Activated CD8-positive, alpha-beta T cell treated with anti-CD3 and anti-CD28 coated beads for 36 hours (primary cell): ENCODE results near the gene MUTYH. TPM values are rescaled to one million over a fixed set of nuclear protein-coding genes. Genes with fewer than 3 reads are reported as not detected.

Source experiments
- ATAC-seq: fragments of 200-7000 bp; cut with Tn5 transposase; one replicate; pipeline ENCODE4 v1.10.0; 2021; ENCODE audit warnings: mild to moderate bottlenecking, moderate library complexity
- CTCF ChIA-PET: fragments of 350-600 bp; sonication (Branson Sonifier 250); formaldehyde crosslinking; loops from one replicate; lab custom pipeline; 2021; ENCODE audit warnings: antibody characterized with exemption; lab: Charles Lee
- POLR2A ChIA-PET: fragments of 350-600 bp; sonication (Branson Sonifier 250); formaldehyde crosslinking; loops from one replicate; lab custom pipeline; 2021; ENCODE audit warnings: antibody characterized with exemption; lab: Charles Lee
- DNase-seq: peaks from one replicate; pipeline ENCODE4 v3.0.0-alpha.2; 2020
- H3K27ac Mint-ChIP-seq: one replicate; pipeline ENCODE4 v1.8.0; 2021; ENCODE audit warnings: mild to moderate bottlenecking, mixed read lengths
- H3K27me3 Mint-ChIP-seq: one replicate; pipeline ENCODE4 v1.8.0; 2021; ENCODE audit warnings: mixed read lengths
- H3K36me3 Mint-ChIP-seq: one replicate; pipeline ENCODE4 v1.8.0; 2021; ENCODE audit warnings: low read depth, mixed read lengths
- H3K4me1 Mint-ChIP-seq: one replicate; pipeline ENCODE4 v1.8.0; 2021; ENCODE audit warnings: low read depth, mixed read lengths
- H3K4me3 Mint-ChIP-seq: one replicate; pipeline ENCODE4 v1.8.0; 2021; ENCODE audit warnings: mild to moderate bottlenecking, moderate library complexity, mixed read lengths
- H3K9me3 Mint-ChIP-seq: one replicate; pipeline ENCODE4 v1.8.0; 2021; ENCODE audit warnings: mixed read lengths
- intact Hi-C: fragments of 100-400 bp; cut with micrococcal nuclease; formaldehyde crosslinking; loops from one replicate; pipeline ENCODE4 v1.10.0; 2022
- total RNA-seq, 2 experiments: library from RNA; stranded (reverse); gene quantifications; one replicate each; pipeline ENCODE4 v1.2.3, GENCODE V29; 2021
- TF ChIP-seq, protein P1 (sequence below): fragments of 200-600 bp; IDR thresholded peaks from one replicate; pipeline ENCODE4 v1.8.0; 2022; ENCODE audit warnings: antibody characterized with exemption, mild to moderate bottlenecking

The MUTYH gene
- total RNA-seq, 2 experiments from 2014 or later: 51.4 to 54.5 TPM

- TF ChIP-seq, protein P1, sequence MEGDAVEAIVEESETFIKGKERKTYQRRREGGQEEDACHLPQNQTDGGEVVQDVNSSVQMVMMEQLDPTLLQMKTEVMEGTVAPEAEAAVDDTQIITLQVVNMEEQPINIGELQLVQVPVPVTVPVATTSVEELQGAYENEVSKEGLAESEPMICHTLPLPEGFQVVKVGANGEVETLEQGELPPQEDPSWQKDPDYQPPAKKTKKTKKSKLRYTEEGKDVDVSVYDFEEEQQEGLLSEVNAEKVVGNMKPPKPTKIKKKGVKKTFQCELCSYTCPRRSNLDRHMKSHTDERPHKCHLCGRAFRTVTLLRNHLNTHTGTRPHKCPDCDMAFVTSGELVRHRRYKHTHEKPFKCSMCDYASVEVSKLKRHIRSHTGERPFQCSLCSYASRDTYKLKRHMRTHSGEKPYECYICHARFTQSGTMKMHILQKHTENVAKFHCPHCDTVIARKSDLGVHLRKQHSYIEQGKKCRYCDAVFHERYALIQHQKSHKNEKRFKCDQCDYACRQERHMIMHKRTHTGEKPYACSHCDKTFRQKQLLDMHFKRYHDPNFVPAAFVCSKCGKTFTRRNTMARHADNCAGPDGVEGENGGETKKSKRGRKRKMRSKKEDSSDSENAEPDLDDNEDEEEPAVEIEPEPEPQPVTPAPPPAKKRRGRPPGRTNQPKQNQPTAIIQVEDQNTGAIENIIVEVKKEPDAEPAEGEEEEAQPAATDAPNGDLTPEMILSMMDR: no peak
- H3K27ac Mint-ChIP-seq: peak overlapping the region; percentile 78
- CTCF ChIA-PET: interaction anchor here (1.0 to 3.3 kb wide), 10 partner anchors 12 to 313 kb away, joined by 3 to 13 read pairs (median 5); partner anchors contain the start of genes MUTYH and TOE1
- peak overlapping the region; percentile 88 for H3K4me3 Mint-ChIP-seq
- DNase-seq (peak; percentile 42), ATAC-seq (peak; percentile 22)
- POLR2A ChIA-PET: interaction anchor here (0.6 to 10.0 kb wide), 13 partner anchors 13 to 597 kb away, joined by 3 to 238 read pairs (median 4); partner anchors contain the start of genes HECTD3, MUTYH, NASP and PRDX1
- peaks cover 11% of the 10 kb centered on the region for H3K4me1 Mint-ChIP-seq
- no peaks in the 10 kb centered on the region for H3K9me3 Mint-ChIP-seq
- intact Hi-C loops: no loop called here
- H3K27me3 Mint-ChIP-seq: no peaks in the 10 kb centered on the region
- peaks cover 33% of the 10 kb centered on the region for H3K36me3 Mint-ChIP-seq
These were observed 12.4 kb downstream of the MUTYH start for GRCh38 chr1:45327644-45328515.

DNA sequence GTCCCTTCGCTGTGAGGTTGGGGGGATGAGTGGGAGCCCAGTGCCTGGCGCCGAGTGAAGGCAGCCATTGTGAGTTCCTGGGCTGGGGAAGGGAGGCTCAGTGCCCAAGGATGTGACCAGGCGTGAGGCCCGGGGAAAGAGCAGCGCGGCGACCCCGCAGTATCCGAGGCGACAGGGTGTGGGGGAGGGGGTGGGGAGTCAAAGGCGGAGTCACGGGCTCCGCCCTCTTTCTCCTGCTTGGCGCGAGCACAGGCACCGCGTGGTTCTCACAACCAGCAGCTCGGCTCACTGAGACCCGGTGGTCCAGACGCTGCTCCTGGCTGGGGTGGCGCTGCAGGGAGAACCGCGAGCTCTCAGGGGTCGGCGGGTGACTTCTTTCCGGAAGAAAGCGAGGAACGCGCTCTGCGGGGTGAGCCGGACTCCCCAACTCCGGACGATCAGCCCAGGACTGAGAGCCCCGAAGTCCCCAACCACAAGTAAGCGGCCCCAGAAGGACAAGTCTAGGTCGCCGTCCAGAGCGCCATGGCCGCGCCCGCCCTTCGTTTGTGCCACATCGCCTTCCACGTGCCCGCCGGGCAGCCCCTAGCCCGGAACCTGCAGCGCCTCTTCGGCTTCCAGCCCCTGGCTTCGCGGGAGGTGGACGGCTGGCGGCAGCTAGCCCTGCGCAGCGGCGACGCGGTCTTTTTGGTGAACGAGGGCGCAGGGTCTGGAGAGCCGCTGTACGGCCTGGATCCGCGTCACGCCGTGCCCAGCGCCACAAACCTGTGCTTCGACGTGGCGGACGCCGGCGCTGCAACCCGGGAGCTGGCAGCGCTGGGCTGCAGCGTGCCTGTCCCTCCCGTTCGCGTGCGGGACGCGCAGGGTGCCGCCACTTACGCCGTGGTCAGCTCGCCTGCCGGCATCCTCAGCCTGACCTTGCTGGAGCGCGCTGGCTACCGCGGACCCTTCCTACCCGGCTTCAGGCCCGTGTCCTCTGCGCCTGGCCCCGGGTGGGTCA is 13.3 kb downstream of the MUTYH start, which contains the start of gene HPDL:
Gene HPDL (plus strand): TSS at position 269 of the 997 bp plus-strand sequence. CDS start 254 bp downstream, at position 523.
- Mint-ChIP-seq H3K36me3 (peaks cover 31% of the 10 kb centered on the region), H3K9me3 (no peaks in the 10 kb centered on the region), H3K4me1 (peaks cover 11% of the 10 kb centered on the region), H3K27ac (peak within 1 kb of the TSS; percentile 87), H3K4me3 (peak within 1 kb of the TSS; percentile 88), H3K27me3 (no peaks in the 10 kb centered on the region)
- POLR2A ChIA-PET: interaction anchor here (0.6 to 10.0 kb wide), 15 partner anchors 12 to 605 kb away, joined by 3 to 238 read pairs (median 4); partner anchors contain the start of genes HECTD3, MUTYH, NASP and PRDX1
- ATAC-seq (peak; percentile 94), DNase-seq (peak; percentile 89)
- intact Hi-C loops: no loop called here
- CTCF ChIA-PET: interaction anchor here (1.2 to 3.3 kb wide), 9 partner anchors 12 to 315 kb away, joined by 3 to 13 read pairs (median 5); partner anchors contain the start of genes HECTD3, MUTYH, TOE1 and UROD
- TF ChIP-seq, protein P1: no peak

GRCh38 chr1:45325851-45326506 is 14.3 kb downstream of the MUTYH start:
- Mint-ChIP-seq H3K36me3 (peaks cover 29% of the 10 kb centered on the region), H3K4me3 (peak overlapping the region; percentile 88), H3K27me3 (no peaks in the 10 kb centered on the region), H3K27ac (peak overlapping the region; percentile 87), H3K4me1 (peaks cover 11% of the 10 kb centered on the region), H3K9me3 (no peaks in the 10 kb centered on the region)
- TF ChIP-seq, protein P1: no peak
- ChIA-PET POLR2A (interaction anchor here (0.7 to 10.0 kb wide), 7 partner anchors 13 to 604 kb away, joined by 3 to 238 read pairs (median 3); partner anchors contain the start of genes MUTYH and TOE1), CTCF (interaction anchor here (1.4 to 3.3 kb wide), 7 partner anchors 11 to 315 kb away, joined by 3 to 13 read pairs (median 5); partner anchors contain the start of genes HECTD3, MUTYH, TOE1 and UROD)
- DNase-seq: no peak
- intact Hi-C loops: no loop called here
- ATAC-seq: no peak

DNA sequence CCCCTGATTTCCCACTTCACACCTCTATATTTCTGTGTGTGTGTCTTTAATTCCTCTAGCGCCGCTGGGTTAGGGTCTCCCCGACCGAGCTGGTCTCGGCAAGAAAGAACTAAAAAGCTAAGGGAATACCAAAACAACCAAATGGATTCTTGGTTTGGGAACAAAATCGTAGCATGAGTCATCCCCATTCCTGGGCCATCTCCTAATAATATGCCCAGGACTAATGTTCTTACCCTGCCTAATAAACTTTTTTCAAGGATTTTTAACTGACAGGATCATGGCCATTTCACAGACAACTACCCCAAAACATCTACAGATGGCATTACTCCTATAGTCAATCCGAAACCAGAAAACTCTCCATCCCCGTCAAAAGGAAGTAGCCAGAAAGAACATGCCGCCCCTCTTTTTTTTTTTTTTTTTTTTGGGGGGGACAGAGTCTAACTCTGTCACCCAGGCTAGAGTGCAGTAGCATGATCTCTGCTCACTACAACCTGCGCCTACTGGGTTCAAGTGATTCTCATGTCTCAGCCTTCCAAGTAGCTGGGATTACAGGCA is 17.7 kb downstream of the MUTYH start:
- DNase-seq: no peak
- Mint-ChIP-seq H3K36me3 (peaks cover 3% of the 10 kb centered on the region), H3K9me3 (no peaks in the 10 kb centered on the region), H3K27ac (no peak overlapping the region), H3K4me1 (no peaks in the 10 kb centered on the region), H3K27me3 (no peaks in the 10 kb centered on the region), H3K4me3 (no peak overlapping the region)
- TF ChIP-seq, protein P1: no peak
- no peak for ATAC-seq
- CTCF ChIA-PET: no interaction called here
- POLR2A ChIA-PET: interaction anchor here (1.0 to 10.0 kb wide), 2 partner anchors 14 to 19 kb away, joined by 3 to 238 read pairs; partner anchors contain the start of genes MUTYH and TOE1
- intact Hi-C loops: no loop called here
